ENCODE data around the gene TSKS. TPM values are rescaled to one million over a fixed set of nuclear protein-coding genes. Genes with fewer than 3 reads are reported as not detected.
"Not testable (repeated sequence)": the region's sequence is repeated elsewhere in the genome, so short reads cannot be mapped to it uniquely, and the experiment has no call there.

TSKS gene
- total RNA-seq, 1 donor from 2014 or later = under 0.01 TPM

- no peak overlapping the region for H3K4me3 ChIP-seq (ENCODE audit: low read length in 3 of 3)
- H3K4me1 ChIP-seq (ENCODE audit: control insufficient read depth in 3 of 3, insufficient read depth in 3 of 3, low read length in 3 of 3) = peaks cover 0 to 7% (median 2%) of the 10 kb centered on the region in 3 donors
- no peak overlapping the region for H3K27ac ChIP-seq (ENCODE audit: low read depth, low read length)
Observed at GRCh38 chr19:49730166-49730565, 32.9 kb downstream of the TSKS start.

GRCh38 chr19:49727217-49728030 is 35.7 kb downstream of the TSKS start:
- Histone ChIP-seq H3K9ac (ENCODE audit: low read depth in 1 of 3, low read length in 3 of 3) (no peak overlapping the region), H3K9me3 (ENCODE audit: control insufficient read depth in 3 of 3, low read length in 3 of 3) (no peaks in the 10 kb centered on the region), H3K27me3 (ENCODE audit: control insufficient read depth in 3 of 3, insufficient read depth in 3 of 3, low read length in 3 of 3) (peaks cover 0 to 4% (median 2%) of the 10 kb centered on the region in 3 donors), H3K4me3 (ENCODE audit: low read length in 3 of 3) (peak overlapping the region in 1 of 3 donors; percentile 19), H3K27ac (ENCODE audit: low read depth, low read length) (peak overlapping the region; percentile 25), H3K4me1 (ENCODE audit: control insufficient read depth in 3 of 3, insufficient read depth in 3 of 3, low read length in 3 of 3) (peaks cover 0 to 7% (median 2%) of the 10 kb centered on the region in 3 donors), H3K36me3 (ENCODE audit: control insufficient read depth in 3 of 3, insufficient read depth in 3 of 3, low read length in 3 of 3) (peaks cover 0 to 2% (median 0%) of the 10 kb centered on the region in 3 donors)

More at GRCh38 chr19:49730166-49730565, 32.9 kb downstream of the TSKS start:
- no peaks in the 10 kb centered on the region for H3K9me3 ChIP-seq (ENCODE audit: control insufficient read depth in 3 of 3, low read length in 3 of 3)
- no peak overlapping the region for H3K9ac ChIP-seq (ENCODE audit: low read depth in 1 of 3, low read length in 3 of 3)
- peaks cover 0 to 4% (median 2%) of the 10 kb centered on the region in 3 donors for H3K27me3 ChIP-seq (ENCODE audit: control insufficient read depth in 3 of 3, insufficient read depth in 3 of 3, low read length in 3 of 3)
- no peaks in the 10 kb centered on the region for H3K36me3 ChIP-seq (ENCODE audit: control insufficient read depth in 3 of 3, insufficient read depth in 3 of 3, low read length in 3 of 3)

- H3K4me1 ChIP-seq (ENCODE audit: control insufficient read depth in 3 of 3, insufficient read depth in 3 of 3, low read length in 3 of 3); H3K4me3 ChIP-seq (ENCODE audit: low read length in 3 of 3); H3K27me3 ChIP-seq (ENCODE audit: control insufficient read depth in 3 of 3, insufficient read depth in 3 of 3, low read length in 3 of 3); H3K9me3 ChIP-seq (ENCODE audit: control insufficient read depth in 3 of 3, low read length in 3 of 3); H3K9ac ChIP-seq (ENCODE audit: low read depth in 1 of 3, low read length in 3 of 3); H3K27ac ChIP-seq (ENCODE audit: low read depth, low read length); H3K36me3 ChIP-seq (ENCODE audit: control insufficient read depth in 3 of 3, insufficient read depth in 3 of 3, low read length in 3 of 3): not testable (repeated sequence)
Observed at GRCh38 chr19:49719420-49719819, 43.7 kb downstream of the TSKS start.

- no peaks in the 10 kb centered on the region for H3K9me3 ChIP-seq (ENCODE audit: control insufficient read depth in 3 of 3, low read length in 3 of 3)
Observed at GRCh38 chr19:49718991-49719390, 44.1 kb downstream of the TSKS start.

GRCh38 chr19:49718511-49718910 is 44.6 kb downstream of the TSKS start:
- H3K9ac ChIP-seq (ENCODE audit: low read depth in 1 of 3, low read length in 3 of 3) = no peak overlapping the region
- H3K9me3 ChIP-seq (ENCODE audit: control insufficient read depth in 3 of 3, low read length in 3 of 3) = no peaks in the 10 kb centered on the region
- no peak overlapping the region for H3K4me3 ChIP-seq (ENCODE audit: low read length in 3 of 3)
- peaks cover 0 to 3% (median 0%) of the 10 kb centered on the region in 3 donors for H3K4me1 ChIP-seq (ENCODE audit: control insufficient read depth in 3 of 3, insufficient read depth in 3 of 3, low read length in 3 of 3)
- H3K36me3 ChIP-seq (ENCODE audit: control insufficient read depth in 3 of 3, insufficient read depth in 3 of 3, low read length in 3 of 3) = peaks cover 0 to 2% (median 0%) of the 10 kb centered on the region in 3 donors
- H3K27ac ChIP-seq (ENCODE audit: low read depth, low read length) = peak overlapping the region; percentile 57
- no peaks in the 10 kb centered on the region for H3K27me3 ChIP-seq (ENCODE audit: control insufficient read depth in 3 of 3, insufficient read depth in 3 of 3, low read length in 3 of 3)

More at GRCh38 chr19:49718991-49719390, 44.1 kb downstream of the TSKS start:
- no peaks in the 10 kb centered on the region for H3K27me3 ChIP-seq (ENCODE audit: control insufficient read depth in 3 of 3, insufficient read depth in 3 of 3, low read length in 3 of 3)
- peaks cover 0 to 3% (median 0%) of the 10 kb centered on the region in 3 donors for H3K4me1 ChIP-seq (ENCODE audit: control insufficient read depth in 3 of 3, insufficient read depth in 3 of 3, low read length in 3 of 3)
- no peak overlapping the region for H3K4me3 ChIP-seq (ENCODE audit: low read length in 3 of 3)
- H3K9ac ChIP-seq (ENCODE audit: low read depth in 1 of 3, low read length in 3 of 3) = no peak overlapping the region
- peaks cover 0 to 2% (median 0%) of the 10 kb centered on the region in 3 donors for H3K36me3 ChIP-seq (ENCODE audit: control insufficient read depth in 3 of 3, insufficient read depth in 3 of 3, low read length in 3 of 3)
- no peak overlapping the region for H3K27ac ChIP-seq (ENCODE audit: low read depth, low read length)

GRCh38 chr19:49716154-49716553 is 47.0 kb downstream of the TSKS start:
- H3K9ac ChIP-seq (ENCODE audit: low read depth in 1 of 3, low read length in 3 of 3) = no peak overlapping the region
- no peaks in the 10 kb centered on the region for H3K36me3 ChIP-seq (ENCODE audit: control insufficient read depth in 3 of 3, insufficient read depth in 3 of 3, low read length in 3 of 3)
- H3K4me3 ChIP-seq (ENCODE audit: low read length in 3 of 3) = no peak overlapping the region
- no peaks in the 10 kb centered on the region for H3K27me3 ChIP-seq (ENCODE audit: control insufficient read depth in 3 of 3, insufficient read depth in 3 of 3, low read length in 3 of 3)
- peaks cover 0 to 3% (median 0%) of the 10 kb centered on the region in 3 donors for H3K4me1 ChIP-seq (ENCODE audit: control insufficient read depth in 3 of 3, insufficient read depth in 3 of 3, low read length in 3 of 3)
- H3K9me3 ChIP-seq (ENCODE audit: control insufficient read depth in 3 of 3, low read length in 3 of 3) = no peaks in the 10 kb centered on the region
- no peak overlapping the region for H3K27ac ChIP-seq (ENCODE audit: low read depth, low read length)

- no peak overlapping the region for H3K4me3 ChIP-seq (ENCODE audit: low read length in 3 of 3)
- no peaks in the 10 kb centered on the region for H3K27me3 ChIP-seq (ENCODE audit: control insufficient read depth in 3 of 3, insufficient read depth in 3 of 3, low read length in 3 of 3)
- no peak overlapping the region for H3K27ac ChIP-seq (ENCODE audit: low read depth, low read length)
- H3K9me3 ChIP-seq (ENCODE audit: control insufficient read depth in 3 of 3, low read length in 3 of 3) = no peaks in the 10 kb centered on the region
- peaks cover 0 to 3% (median 0%) of the 10 kb centered on the region in 3 donors for H3K4me1 ChIP-seq (ENCODE audit: control insufficient read depth in 3 of 3, insufficient read depth in 3 of 3, low read length in 3 of 3)
- peak overlapping the region in 1 of 3 donors; percentile 33 for H3K9ac ChIP-seq (ENCODE audit: low read depth in 1 of 3, low read length in 3 of 3)
- H3K36me3 ChIP-seq (ENCODE audit: control insufficient read depth in 3 of 3, insufficient read depth in 3 of 3, low read length in 3 of 3) = no peaks in the 10 kb centered on the region
Observed at GRCh38 chr19:49713236-49713845, 49.8 kb downstream of the TSKS start.

GRCh38 chr19:49712397-49712859 is 50.7 kb downstream of the TSKS start:
- H3K9me3 ChIP-seq (ENCODE audit: control insufficient read depth in 3 of 3, low read length in 3 of 3) = no peaks in the 10 kb centered on the region
- H3K9ac ChIP-seq (ENCODE audit: low read depth in 1 of 3, low read length in 3 of 3) = no peak overlapping the region
- no peak overlapping the region for H3K27ac ChIP-seq (ENCODE audit: low read depth, low read length)
- no peaks in the 10 kb centered on the region for H3K4me1 ChIP-seq (ENCODE audit: control insufficient read depth in 3 of 3, insufficient read depth in 3 of 3, low read length in 3 of 3)
- no peaks in the 10 kb centered on the region for H3K36me3 ChIP-seq (ENCODE audit: control insufficient read depth in 3 of 3, insufficient read depth in 3 of 3, low read length in 3 of 3)
- no peak overlapping the region for H3K4me3 ChIP-seq (ENCODE audit: low read length in 3 of 3)
- no peaks in the 10 kb centered on the region for H3K27me3 ChIP-seq (ENCODE audit: control insufficient read depth in 3 of 3, insufficient read depth in 3 of 3, low read length in 3 of 3)

- H3K4me1 ChIP-seq (ENCODE audit: control insufficient read depth in 3 of 3, insufficient read depth in 3 of 3, low read length in 3 of 3) = no peaks in the 10 kb centered on the region
- no peaks in the 10 kb centered on the region for H3K27me3 ChIP-seq (ENCODE audit: control insufficient read depth in 3 of 3, insufficient read depth in 3 of 3, low read length in 3 of 3)
- H3K9ac ChIP-seq (ENCODE audit: low read depth in 1 of 3, low read length in 3 of 3) = no peak overlapping the region
- no peaks in the 10 kb centered on the region for H3K36me3 ChIP-seq (ENCODE audit: control insufficient read depth in 3 of 3, insufficient read depth in 3 of 3, low read length in 3 of 3)
- no peaks in the 10 kb centered on the region for H3K9me3 ChIP-seq (ENCODE audit: control insufficient read depth in 3 of 3, low read length in 3 of 3)
- H3K27ac ChIP-seq (ENCODE audit: low read depth, low read length) = no peak overlapping the region
- H3K4me3 ChIP-seq (ENCODE audit: low read length in 3 of 3) = no peak overlapping the region
Observed at GRCh38 chr19:49710372-49710951, 52.6 kb downstream of the TSKS start.

- H3K4me3 ChIP-seq (ENCODE audit: low read length in 3 of 3) = no peak overlapping the region
- H3K9me3 ChIP-seq (ENCODE audit: control insufficient read depth in 3 of 3, low read length in 3 of 3) = no peaks in the 10 kb centered on the region
- H3K27me3 ChIP-seq (ENCODE audit: control insufficient read depth in 3 of 3, insufficient read depth in 3 of 3, low read length in 3 of 3) = no peaks in the 10 kb centered on the region
- H3K27ac ChIP-seq (ENCODE audit: low read depth, low read length) = no peak overlapping the region
- no peaks in the 10 kb centered on the region for H3K36me3 ChIP-seq (ENCODE audit: control insufficient read depth in 3 of 3, insufficient read depth in 3 of 3, low read length in 3 of 3)
- H3K9ac ChIP-seq (ENCODE audit: low read depth in 1 of 3, low read length in 3 of 3) = no peak overlapping the region
- no peaks in the 10 kb centered on the region for H3K4me1 ChIP-seq (ENCODE audit: control insufficient read depth in 3 of 3, insufficient read depth in 3 of 3, low read length in 3 of 3)
Observed at GRCh38 chr19:49705919-49706318, 57.2 kb downstream of the TSKS start.

Data from skeletal muscle tissue (tissue), 4 donors.